GM12878 (cell line): ENCODE measurements around the gene NARF.

Source experiments
- CHD1 ChIP-seq: IDR thresholded peaks from 2 replicates; pipeline ENCODE4 v1.6.1; 2012; ENCODE audit warnings: low read depth, low read length, improper control_type of control experiment
- EP300 ChIP-seq, 2 experiments: fragments of 150-350 bp in 1 of 2; IDR thresholded peaks; 2 replicates each; pipeline ENCODE4 v1.6.1; 2011 to 2012; ENCODE audit warnings: low read depth in 2 of 2, low read length in 2 of 2, borderline replicate concordance in 1 of 2, improper control_type of control experiment in 1 of 2, inconsistent platforms in 1 of 2; ENCODE audit not compliant: control insufficient read depth in 1 of 2
- EZH2 ChIP-seq: IDR thresholded peaks from 2 replicates; pipeline ENCODE4 v1.6.1; 2012; ENCODE audit warnings: low read depth, mild to moderate bottlenecking, control low read depth, inconsistent platforms, low read length, borderline replicate concordance; ENCODE audit not compliant: control insufficient read depth
- JUND ChIP-seq: IDR thresholded peaks from 2 replicates; pipeline ENCODE4 v1.6.1; 2012; ENCODE audit warnings: low read depth, mild to moderate bottlenecking, low read length, improper control_type of control experiment, moderate library complexity
- MTA2 ChIP-seq: fragments of 450-650 bp; IDR thresholded peaks from 2 replicates; pipeline ENCODE4 v1.6.1; 2016; ENCODE audit warnings: low read depth, mild to moderate bottlenecking, moderate library complexity
- MYC ChIP-seq: IDR thresholded peaks from 2 replicates; pipeline ENCODE4 v1.6.1; 2011; ENCODE audit warnings: mild to moderate bottlenecking, low read length, moderate library complexity, inconsistent platforms; ENCODE audit not compliant: insufficient read depth, insufficient replicate concordance, insufficient read length, severe bottlenecking
- POLR2A ChIP-seq: IDR thresholded peaks from 2 replicates; pipeline ENCODE4 v1.6.1; 2011; ENCODE audit warnings: low read depth, mild to moderate bottlenecking, low read length
- POLR2AphosphoS5 ChIP-seq: IDR thresholded peaks from 2 replicates; pipeline ENCODE4 v1.6.1; 2011; ENCODE audit warnings: mild to moderate bottlenecking, low read length, inconsistent platforms
- RCOR1 ChIP-seq: conservative IDR thresholded peaks from 2 replicates; pipeline ENCODE4 v1.6.1; 2012; ENCODE audit warnings: low read depth, low read length, improper control_type of control experiment
- SP1 ChIP-seq: IDR thresholded peaks from one replicate; pipeline ENCODE4 v1.6.1; 2011; ENCODE audit warnings: low read depth, low read length
- TAF1 ChIP-seq: IDR thresholded peaks from 2 replicates; pipeline ENCODE4 v1.6.1; 2011; ENCODE audit warnings: mild to moderate bottlenecking, low read depth, low read length, borderline replicate concordance
- ZNF207 ChIP-seq: fragments of 450-650 bp; IDR thresholded peaks from 2 replicates; pipeline ENCODE4 v1.6.1; 2014; ENCODE audit warnings: antibody characterized with exemption, mild to moderate bottlenecking, borderline replicate concordance
- TF ChIP-seq, protein P1 (sequence below), 3 experiments: IDR thresholded peaks in 2 of 3; conservative IDR thresholded peaks in 1 of 3; 2 replicates each; pipeline ENCODE4 v1.5.1; 2011; ENCODE audit warnings: low read depth in 3 of 3, low read length in 3 of 3, mild to moderate bottlenecking in 3 of 3, control low read depth in 2 of 3, moderate library complexity in 2 of 3, inconsistent platforms in 1 of 3, mixed read lengths in 1 of 3; ENCODE audit not compliant: control insufficient read depth in 2 of 3, insufficient read depth in 1 of 3; ENCODE audit errors: extremely low read depth in 1 of 3

DNA sequence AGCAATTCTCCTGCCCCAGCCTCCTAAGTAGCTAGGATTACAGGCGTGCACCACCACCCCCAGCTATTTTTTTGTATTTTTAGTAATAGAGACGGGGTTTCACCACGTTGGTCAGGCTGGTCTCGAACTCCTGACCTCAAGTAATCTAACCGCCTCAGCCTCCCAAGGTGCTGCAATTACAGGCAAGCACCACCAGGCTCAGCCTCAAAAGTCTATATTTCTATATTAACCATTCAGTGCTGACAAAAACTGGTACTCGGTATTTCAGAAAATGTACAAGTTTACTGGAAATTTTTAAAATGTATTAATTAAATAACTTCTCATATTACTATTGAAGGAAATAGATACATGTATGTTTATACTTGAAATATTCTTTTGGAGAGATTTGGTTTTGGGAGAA, 41.8 kb upstream of the NARF start:
- TF ChIP-seq, protein P1, sequence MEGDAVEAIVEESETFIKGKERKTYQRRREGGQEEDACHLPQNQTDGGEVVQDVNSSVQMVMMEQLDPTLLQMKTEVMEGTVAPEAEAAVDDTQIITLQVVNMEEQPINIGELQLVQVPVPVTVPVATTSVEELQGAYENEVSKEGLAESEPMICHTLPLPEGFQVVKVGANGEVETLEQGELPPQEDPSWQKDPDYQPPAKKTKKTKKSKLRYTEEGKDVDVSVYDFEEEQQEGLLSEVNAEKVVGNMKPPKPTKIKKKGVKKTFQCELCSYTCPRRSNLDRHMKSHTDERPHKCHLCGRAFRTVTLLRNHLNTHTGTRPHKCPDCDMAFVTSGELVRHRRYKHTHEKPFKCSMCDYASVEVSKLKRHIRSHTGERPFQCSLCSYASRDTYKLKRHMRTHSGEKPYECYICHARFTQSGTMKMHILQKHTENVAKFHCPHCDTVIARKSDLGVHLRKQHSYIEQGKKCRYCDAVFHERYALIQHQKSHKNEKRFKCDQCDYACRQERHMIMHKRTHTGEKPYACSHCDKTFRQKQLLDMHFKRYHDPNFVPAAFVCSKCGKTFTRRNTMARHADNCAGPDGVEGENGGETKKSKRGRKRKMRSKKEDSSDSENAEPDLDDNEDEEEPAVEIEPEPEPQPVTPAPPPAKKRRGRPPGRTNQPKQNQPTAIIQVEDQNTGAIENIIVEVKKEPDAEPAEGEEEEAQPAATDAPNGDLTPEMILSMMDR (IDR thresholded peaks at IDR 0.05 in 2 of 3, conservative IDR thresholded peaks at IDR 0.05 in 1 of 3; ENCODE audit: control insufficient read depth in 2 of 3, extremely low read depth in 1 of 3, insufficient read depth in 1 of 3, low read depth in 3 of 3, low read length in 3 of 3): peak in 1 of 3 experiments; percentile 18; a peak in 1 of 6 replicates
- TF ChIP-seq SP1: no peak
- no peak for TF ChIP-seq CHD1
- no peak for TF ChIP-seq TAF1
- no peak for TF ChIP-seq POLR2AphosphoS5
- no peak for TF ChIP-seq MTA2
- no peak for TF ChIP-seq MYC
- no peak for TF ChIP-seq ZNF207
- no peak for TF ChIP-seq POLR2A
- no peak for TF ChIP-seq JUND
- no peak for TF ChIP-seq EZH2
- no peak for TF ChIP-seq RCOR1
- TF ChIP-seq EP300 (IDR thresholded peaks at IDR 0.05; ENCODE audit: borderline replicate concordance in 1 of 2, control insufficient read depth in 1 of 2, low read depth in 2 of 2, low read length in 2 of 2): no peak
